Activated T-cell treated with anti-CD3 and anti-CD28 coated beads, Interleukin-2, amount 50 U/mL, for 4 hours (primary cell): ENCODE results near the gene WDR44. TPM values are rescaled to one million over a fixed set of nuclear protein-coding genes. Genes with fewer than 3 reads are reported as not detected.
"Not testable (repeated sequence)": the region's sequence is repeated elsewhere in the genome, so short reads cannot be mapped to it uniquely, and the experiment has no call there.

Source experiments
- ATAC-seq, 2 donors: fragments of 200-7000 bp; cut with Tn5 transposase; one replicate each; pipeline ENCODE4 v1.10.0; 2021
- DNase-seq: peaks from one replicate; pipeline ENCODE4 v3.0.0-alpha.2; 2020
- H3K27me3 Mint-ChIP-seq: one replicate; pipeline ENCODE4 v1.8.0; 2021; ENCODE audit warnings: low read depth, mixed read lengths
- H3K36me3 Mint-ChIP-seq: one replicate; pipeline ENCODE4 v1.8.0; 2022; ENCODE audit warnings: mixed read lengths; ENCODE audit not compliant: insufficient read depth
- H3K4me1 Mint-ChIP-seq: one replicate; pipeline ENCODE4 v1.8.0; 2021; ENCODE audit warnings: low read depth, mixed read lengths
- H3K4me3 Mint-ChIP-seq: one replicate; pipeline ENCODE4 v1.8.0; 2021; ENCODE audit warnings: mild to moderate bottlenecking, moderate library complexity, mixed read lengths
- H3K9me3 Mint-ChIP-seq: one replicate; pipeline ENCODE4 v1.8.0; 2021; ENCODE audit warnings: mixed read lengths
- total RNA-seq, 3 donors: library from RNA; stranded (reverse); gene quantifications; one replicate each; pipeline ENCODE4 v1.2.1, GENCODE V29; 2021

Gene WDR44
- total RNA-seq, 3 donors from 2014 or later = 8.0 to 8.6 (median 8.4) TPM

- no peaks in the 10 kb centered on the region for H3K27me3 Mint-ChIP-seq
- H3K4me1 Mint-ChIP-seq = no peaks in the 10 kb centered on the region
- no peaks in the 10 kb centered on the region for H3K9me3 Mint-ChIP-seq
- ATAC-seq = no peak
- no peak for DNase-seq
- no peak overlapping the region for H3K4me3 Mint-ChIP-seq
- no peaks in the 10 kb centered on the region for H3K36me3 Mint-ChIP-seq
Observed at GRCh38 chrX:118480172-118480571, 134.3 kb downstream of the WDR44 start.

GRCh38 chrX:118482384-118482783, 136.5 kb downstream of the WDR44 start:
- H3K4me1 Mint-ChIP-seq, DNase-seq, H3K36me3 Mint-ChIP-seq, H3K9me3 Mint-ChIP-seq, H3K27me3 Mint-ChIP-seq, ATAC-seq, H3K4me3 Mint-ChIP-seq: not testable (repeated sequence)

GRCh38 chrX:118484216-118484903, 138.5 kb downstream of the WDR44 start:
- ATAC-seq = no peak
- H3K4me1 Mint-ChIP-seq = no peaks in the 10 kb centered on the region
- no peaks in the 10 kb centered on the region for H3K27me3 Mint-ChIP-seq
- no peaks in the 10 kb centered on the region for H3K9me3 Mint-ChIP-seq
- DNase-seq = no peak
- H3K36me3 Mint-ChIP-seq = no peaks in the 10 kb centered on the region
- H3K4me3 Mint-ChIP-seq = no peak overlapping the region

GRCh38 chrX:118486693-118487092, 140.8 kb downstream of the WDR44 start:
- not testable (repeated sequence) for ATAC-seq, H3K27me3 Mint-ChIP-seq, H3K36me3 Mint-ChIP-seq, H3K9me3 Mint-ChIP-seq, H3K4me3 Mint-ChIP-seq, DNase-seq, H3K4me1 Mint-ChIP-seq

GRCh38 chrX:118493016-118493415, 147.1 kb downstream of the WDR44 start:
- no peak overlapping the region for H3K4me3 Mint-ChIP-seq
- H3K4me1 Mint-ChIP-seq = peaks cover 11% of the 10 kb centered on the region
- H3K27me3 Mint-ChIP-seq = no peaks in the 10 kb centered on the region

GRCh38 chrX:118493653-118494297, 147.9 kb downstream of the WDR44 start:
- Mint-ChIP-seq H3K9me3 (no peaks in the 10 kb centered on the region), H3K27me3 (no peaks in the 10 kb centered on the region), H3K36me3 (no peaks in the 10 kb centered on the region), H3K4me3 (no peak overlapping the region), H3K4me1 (peaks cover 15% of the 10 kb centered on the region)
- no peak for DNase-seq
- ATAC-seq = no peak

More at GRCh38 chrX:118493016-118493415, 147.1 kb downstream of the WDR44 start:
- DNase-seq = no peak
- H3K9me3 Mint-ChIP-seq = no peaks in the 10 kb centered on the region
- no peak for ATAC-seq
- H3K36me3 Mint-ChIP-seq = no peaks in the 10 kb centered on the region

- peak within 1 kb of the TSS; percentile 96 for H3K4me3 Mint-ChIP-seq
- peak; percentile 69 to 77 for ATAC-seq
- peak; percentile 71 for DNase-seq
- H3K9me3 Mint-ChIP-seq = no peaks in the 10 kb centered on the region
- H3K36me3 Mint-ChIP-seq = no peaks in the 10 kb centered on the region
- no peaks in the 10 kb centered on the region for H3K27me3 Mint-ChIP-seq
- peaks cover 23% of the 10 kb centered on the region for H3K4me1 Mint-ChIP-seq
Observed at GRCh38 chrX:118495061-118495921, 149.4 kb downstream of the WDR44 start, which contains the start of gene DOCK11. DOCK11 (plus strand) TSS chrX:118495815; CDS start chrX:118495972, 157 bp downstream.

GRCh38 chrX:118495958-118496762, 150.3 kb downstream of the WDR44 start:
- Mint-ChIP-seq H3K4me3 (peak overlapping the region; percentile 96), H3K9me3 (no peaks in the 10 kb centered on the region), H3K27me3 (no peaks in the 10 kb centered on the region), H3K4me1 (peaks cover 23% of the 10 kb centered on the region), H3K36me3 (no peaks in the 10 kb centered on the region)
- DNase-seq = peak; percentile 60
- ATAC-seq = peak; percentile 69 to 70

- H3K9me3 Mint-ChIP-seq = no peaks in the 10 kb centered on the region
- peaks cover 23% of the 10 kb centered on the region for H3K4me1 Mint-ChIP-seq
- no peaks in the 10 kb centered on the region for H3K27me3 Mint-ChIP-seq
- H3K4me3 Mint-ChIP-seq = peak overlapping the region; percentile 96
- no peaks in the 10 kb centered on the region for H3K36me3 Mint-ChIP-seq
- DNase-seq = no peak
- ATAC-seq = no peak
Observed at GRCh38 chrX:118496763-118497079, 150.8 kb downstream of the WDR44 start.

GRCh38 chrX:118497180-118497818, 151.4 kb downstream of the WDR44 start:
- H3K27me3 Mint-ChIP-seq = no peaks in the 10 kb centered on the region

GRCh38 chrX:118498351-118498750, 152.4 kb downstream of the WDR44 start:
- peak overlapping the region; percentile 96 for H3K4me3 Mint-ChIP-seq

More at GRCh38 chrX:118497180-118497818, 151.4 kb downstream of the WDR44 start:
- Mint-ChIP-seq H3K4me3 (peak overlapping the region; percentile 96), H3K36me3 (no peaks in the 10 kb centered on the region), H3K9me3 (no peaks in the 10 kb centered on the region), H3K4me1 (peaks cover 29% of the 10 kb centered on the region)
- ATAC-seq = no peak
- no peak for DNase-seq

GRCh38 chrX:118498755-118499154, 152.8 kb downstream of the WDR44 start:
- H3K36me3 Mint-ChIP-seq = no peaks in the 10 kb centered on the region
- no peaks in the 10 kb centered on the region for H3K27me3 Mint-ChIP-seq
- DNase-seq (no peak), ATAC-seq (no peak)
- H3K4me1 Mint-ChIP-seq = peaks cover 42% of the 10 kb centered on the region
- no peaks in the 10 kb centered on the region for H3K9me3 Mint-ChIP-seq
- peak overlapping the region; percentile 20 for H3K4me3 Mint-ChIP-seq

More at GRCh38 chrX:118498351-118498750, 152.4 kb downstream of the WDR44 start:
- Mint-ChIP-seq H3K4me1 (peaks cover 38% of the 10 kb centered on the region), H3K9me3 (no peaks in the 10 kb centered on the region), H3K27me3 (no peaks in the 10 kb centered on the region), H3K36me3 (no peaks in the 10 kb centered on the region)
- no peak for DNase-seq
- ATAC-seq = no peak

- no peaks in the 10 kb centered on the region for H3K27me3 Mint-ChIP-seq
- H3K4me1 Mint-ChIP-seq = peaks cover 45% of the 10 kb centered on the region
- no peaks in the 10 kb centered on the region for H3K9me3 Mint-ChIP-seq
- ATAC-seq = no peak
- DNase-seq = no peak
- H3K4me3 Mint-ChIP-seq = no peak overlapping the region
- no peaks in the 10 kb centered on the region for H3K36me3 Mint-ChIP-seq
Observed at GRCh38 chrX:118499295-118499694, 153.4 kb downstream of the WDR44 start.
